DMS 273 treated with DMSO at 0.1 percent for 48 hours (cell line): ENCODE measurements around the gene FFAR3.

Source experiments
- DNase-seq: peaks from one replicate; lab custom pipeline; 2025; lab: John Stamatoyannopoulos, UW

FFAR3 gene

GRCh38 chr19:35331551-35332214 is 26.6 kb upstream of the FFAR3 start:
- DNase-seq: no peak

DNA sequence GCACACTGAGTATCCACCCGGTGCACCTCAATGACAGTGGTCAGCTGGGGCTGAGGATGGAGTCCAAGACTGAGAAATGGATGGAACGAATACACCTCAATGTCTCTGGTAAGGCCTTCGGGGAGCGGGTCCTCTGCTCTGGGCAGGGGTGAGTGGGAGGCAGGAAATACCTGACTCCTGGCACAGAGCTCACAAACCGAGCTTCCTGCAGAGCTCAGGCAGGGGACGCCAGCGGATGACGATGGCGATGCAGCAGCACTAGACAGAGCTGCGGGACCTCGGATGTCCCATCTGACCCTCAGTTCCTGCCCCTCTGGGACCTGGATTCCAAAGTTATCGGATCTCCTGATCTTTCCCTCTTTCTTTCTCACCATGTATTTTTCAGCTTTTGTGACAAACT is 25.4 kb upstream of the FFAR3 start:
- no peak for DNase-seq

GRCh38 chr19:35334144-35334753 is 24.0 kb upstream of the FFAR3 start:
- no peak for DNase-seq

GRCh38 chr19:35336166-35336955 is 21.9 kb upstream of the FFAR3 start:
- DNase-seq: no peak

DNA sequence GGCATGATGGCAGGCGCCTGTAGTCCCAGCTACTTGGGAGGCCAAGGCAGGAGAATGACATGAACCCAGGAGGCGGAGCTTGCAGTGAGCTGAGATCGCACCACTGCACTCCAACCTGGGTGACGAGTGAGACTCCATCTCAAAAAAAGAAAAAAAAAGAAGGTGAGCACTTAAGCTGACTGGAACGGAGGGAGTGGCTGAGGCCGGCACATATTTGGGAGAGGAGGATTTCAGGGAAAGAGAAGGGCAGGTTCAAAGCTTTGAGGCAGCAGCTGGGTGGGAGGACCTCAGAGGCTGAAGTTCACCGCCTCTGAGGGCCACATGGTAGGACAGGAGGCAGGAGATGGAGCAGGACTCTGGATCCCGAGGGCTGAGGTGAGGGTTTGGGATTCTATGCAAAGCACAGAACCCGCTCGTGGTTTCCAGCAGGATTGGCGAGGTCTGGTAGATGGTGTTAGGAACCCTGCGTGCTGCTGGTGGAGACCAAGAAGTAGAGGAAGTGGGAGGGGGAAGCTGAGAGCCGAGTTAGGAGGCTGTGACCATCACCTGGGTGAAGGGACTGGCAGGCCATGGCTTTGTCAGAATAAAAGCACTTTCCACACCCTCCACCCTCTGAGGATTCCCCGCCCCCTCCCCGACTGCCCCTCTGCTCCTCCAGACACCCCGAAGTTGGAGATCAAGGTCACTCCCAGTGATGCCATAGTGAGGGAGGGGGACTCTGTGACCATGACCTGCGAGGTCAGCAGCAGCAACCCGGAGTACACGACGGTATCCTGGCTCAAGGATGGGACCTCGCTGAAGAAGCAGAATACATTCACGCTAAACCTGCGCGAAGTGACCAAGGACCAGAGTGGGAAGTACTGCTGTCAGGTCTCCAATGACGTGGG is 20.9 kb upstream of the FFAR3 start:
- no peak for DNase-seq

- DNase-seq: no peak
Observed at GRCh38 chr19:35337984-35338296, 20.3 kb upstream of the FFAR3 start.

GRCh38 chr19:35340431-35340830 is 17.8 kb upstream of the FFAR3 start:
- no peak for DNase-seq

GRCh38 chr19:35341006-35341405 is 17.3 kb upstream of the FFAR3 start:
- no peak for DNase-seq

GRCh38 chr19:35341565-35342225 is 16.6 kb upstream of the FFAR3 start:
- DNase-seq: no peak

DNA sequence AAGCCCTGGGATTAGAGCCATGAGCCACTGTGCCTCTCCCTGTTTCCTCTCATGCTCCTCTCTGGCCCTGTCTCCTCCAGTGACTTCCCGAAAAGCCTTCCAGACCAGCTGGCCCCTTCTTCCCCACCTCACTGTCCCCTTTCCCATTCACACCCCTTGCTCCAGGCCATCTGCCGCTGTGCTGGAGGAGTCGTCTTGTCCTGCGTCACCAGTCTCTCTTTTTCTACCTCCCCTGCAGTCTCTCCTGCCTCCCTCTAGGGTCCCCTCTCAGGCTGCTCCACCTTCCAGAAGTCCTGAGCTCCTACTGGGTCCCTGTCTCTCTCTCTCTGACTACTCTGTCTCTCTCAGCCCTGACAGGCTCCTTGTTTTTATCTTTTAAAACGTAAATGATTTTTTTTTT is 15.8 kb upstream of the FFAR3 start:
- DNase-seq: no peak

- DNase-seq: no peak
Observed at GRCh38 chr19:35344511-35345031, 13.7 kb upstream of the FFAR3 start.

DNA sequence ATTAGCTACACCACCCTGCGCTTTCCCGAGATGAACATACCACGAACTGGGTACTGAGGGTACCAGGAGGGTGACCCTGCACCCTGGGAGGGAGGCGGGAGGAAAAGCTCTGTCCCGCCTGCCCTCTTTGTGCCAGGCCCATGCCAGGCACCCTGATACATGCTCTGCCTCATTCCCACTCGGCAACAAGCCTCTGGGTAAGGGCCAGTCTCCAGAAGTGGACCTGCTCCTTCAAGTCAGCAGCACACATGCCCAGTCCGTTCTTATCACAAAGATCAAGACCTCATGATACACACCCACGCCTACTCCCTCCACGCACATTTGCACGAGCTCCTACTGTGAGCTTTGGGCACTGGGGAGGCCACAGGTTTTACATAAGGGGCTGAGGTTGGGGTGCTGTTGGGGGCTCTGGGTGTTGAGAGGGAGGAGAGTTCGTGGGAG is 12.6 kb upstream of the FFAR3 start:
- no peak for DNase-seq

- DNase-seq: no peak
Observed at GRCh38 chr19:35346193-35347052, 11.8 kb upstream of the FFAR3 start.

GRCh38 chr19:35347171-35347929 is 10.9 kb upstream of the FFAR3 start, which contains the start of gene FFAR1:
TSS of gene FFAR1 (plus strand) at chr19:35347902. CDS start at chr19:35351552, 3,650 bp downstream.
- no peak for DNase-seq

GRCh38 chr19:35347930-35348298 is 10.3 kb upstream of the FFAR3 start:
- DNase-seq: no peak

DNA sequence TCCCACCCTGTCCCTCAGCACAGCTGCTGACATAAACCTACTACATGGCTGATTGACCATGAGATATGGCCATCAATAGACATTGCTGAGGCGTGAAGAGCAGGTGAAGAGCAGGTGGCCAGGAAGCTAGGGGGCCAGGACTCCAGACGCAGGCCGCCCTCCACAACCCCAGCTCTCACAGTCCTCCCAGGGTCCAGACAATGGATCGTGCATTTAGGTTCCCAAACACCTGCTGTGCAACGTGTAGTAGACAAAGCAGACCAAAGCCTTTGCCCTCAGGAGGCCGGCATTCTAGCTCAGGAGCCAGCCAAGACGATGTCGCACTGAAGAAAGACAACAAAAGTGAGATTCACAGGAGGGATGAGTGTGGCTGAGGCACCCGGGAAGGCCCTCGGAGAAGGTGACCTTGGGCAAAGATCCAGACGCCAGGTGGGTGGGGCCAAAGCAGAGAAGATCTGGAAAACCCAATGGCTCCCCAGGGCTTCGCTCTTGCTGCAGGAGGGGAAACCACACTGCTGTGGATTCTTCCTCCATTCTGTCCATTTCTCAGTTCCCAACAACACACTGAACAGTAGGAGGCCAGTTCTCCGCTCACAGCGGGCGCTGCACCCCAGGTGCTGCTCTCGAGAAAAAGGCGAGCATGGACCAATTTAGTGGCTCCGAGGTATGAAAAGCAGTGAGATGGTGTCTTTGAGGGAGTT is 9.2 kb upstream of the FFAR3 start:
- DNase-seq: no peak

GRCh38 chr19:35349614-35350521 is 8.4 kb upstream of the FFAR3 start:
- no peak for DNase-seq

GRCh38 chr19:35350591-35350990 is 7.7 kb upstream of the FFAR3 start:
- no peak for DNase-seq
